Ishikawa (cell line): ENCODE results near the gene IGSF8.

ENCODE experiments used
- CEBPB ChIP-seq: IDR thresholded peaks from 2 replicates; pipeline ENCODE4 v1.6.1; 2012
- CREB1 ChIP-seq: IDR thresholded peaks from 2 replicates; pipeline ENCODE4 v1.6.1; 2012; ENCODE audit warnings: low read depth
- EGR1 ChIP-seq: IDR thresholded peaks from 2 replicates; pipeline ENCODE4 v1.6.1; 2012
- EP300 ChIP-seq: IDR thresholded peaks from 2 replicates; pipeline ENCODE4 v1.6.1; 2012; ENCODE audit warnings: borderline replicate concordance
- FOXM1 ChIP-seq: IDR thresholded peaks from 2 replicates; pipeline ENCODE4 v1.6.1; 2012; ENCODE audit warnings: low read depth, borderline replicate concordance
- MAX ChIP-seq: IDR thresholded peaks from 2 replicates; pipeline ENCODE4 v1.6.1; 2012
- NFIC ChIP-seq: IDR thresholded peaks from 2 replicates; pipeline ENCODE4 v1.6.1; 2012
- RAD21 ChIP-seq: IDR thresholded peaks from 2 replicates; pipeline ENCODE4 v1.6.1; 2012; ENCODE audit warnings: low read depth
- REST ChIP-seq: IDR thresholded peaks from 2 replicates; pipeline ENCODE4 v1.6.1; 2012; ENCODE audit warnings: low read depth, mild to moderate bottlenecking
- TAF1 ChIP-seq: IDR thresholded peaks from 2 replicates; pipeline ENCODE4 v1.6.1; 2012; ENCODE audit warnings: low read depth, mild to moderate bottlenecking
- TCF12 ChIP-seq: IDR thresholded peaks from 2 replicates; pipeline ENCODE4 v1.6.1; 2012; ENCODE audit warnings: low read depth
- TEAD4 ChIP-seq: IDR thresholded peaks from 2 replicates; pipeline ENCODE4 v1.6.1; 2012
- USF1 ChIP-seq: IDR thresholded peaks from 2 replicates; pipeline ENCODE4 v1.6.1; 2012
- YY1 ChIP-seq: IDR thresholded peaks from 2 replicates; pipeline ENCODE4 v1.6.1; 2012; ENCODE audit warnings: low read depth
- ZBTB7A ChIP-seq: IDR thresholded peaks from 2 replicates; pipeline ENCODE4 v1.6.1; 2012; ENCODE audit warnings: low read depth

Gene IGSF8

GRCh38 chr1:160136121-160136925, 37.9 kb upstream of the IGSF8 start:
- TF ChIP-seq USF1: no peak
- no peak for TF ChIP-seq TCF12
- no peak for TF ChIP-seq RAD21
- no peak for TF ChIP-seq MAX
- no peak for TF ChIP-seq YY1
- no peak for TF ChIP-seq EP300
- TF ChIP-seq REST: no peak
- TF ChIP-seq TEAD4: no peak
- TF ChIP-seq FOXM1: no peak

- TF ChIP-seq EP300 (no peak), CEBPB (no peak), CREB1 (no peak), NFIC (no peak), TEAD4 (no peak), MAX (no peak), REST (no peak), EGR1 (no peak), ZBTB7A (no peak), USF1 (no peak), YY1 (no peak)
Observed at GRCh38 chr1:160134791-160135572, 36.6 kb upstream of the IGSF8 start.

- no peak for TF ChIP-seq TEAD4
Observed at GRCh38 chr1:160133990-160134770, 35.8 kb upstream of the IGSF8 start.

DNA sequence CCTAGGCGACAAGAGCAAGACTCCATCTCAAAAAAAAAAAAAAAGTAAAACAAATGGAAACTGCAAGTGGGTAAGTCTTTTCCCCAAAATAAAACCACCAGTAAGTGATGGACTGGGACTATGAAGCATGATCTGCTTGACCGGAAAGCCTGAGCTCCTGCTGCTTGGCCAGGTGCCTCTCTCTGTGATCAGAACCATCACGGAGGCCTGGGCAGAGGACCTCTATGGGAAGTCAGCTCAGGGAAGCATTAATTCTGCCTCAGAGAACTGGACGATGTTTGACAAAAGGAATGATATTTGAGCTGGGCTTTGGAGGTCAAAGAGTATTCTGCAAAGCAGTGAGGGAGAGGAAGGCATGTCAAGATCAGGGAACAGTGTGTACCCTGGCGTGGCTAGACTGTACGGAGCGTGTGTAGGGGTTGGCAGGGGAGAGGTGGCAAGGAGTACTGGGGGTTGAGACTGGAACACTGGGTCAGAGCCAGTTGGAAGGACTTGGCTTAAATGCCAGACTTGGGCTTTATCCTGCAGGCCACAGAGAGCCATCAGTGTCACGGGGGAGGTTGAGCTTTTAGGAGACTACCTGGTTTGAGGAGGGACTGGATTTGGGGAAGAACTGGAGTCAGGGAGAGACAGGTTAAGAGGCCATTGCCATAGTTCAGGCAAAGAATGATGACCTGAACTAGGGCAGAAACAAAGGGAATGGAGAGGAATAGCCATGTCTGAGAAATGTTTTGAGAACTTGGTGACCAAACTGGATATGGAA, 33.6 kb upstream of the IGSF8 start:
- TF ChIP-seq CEBPB: no peak
- no peak for TF ChIP-seq FOXM1
- TF ChIP-seq RAD21: no peak
- TF ChIP-seq EP300: no peak
- no peak for TF ChIP-seq TCF12

DNA sequence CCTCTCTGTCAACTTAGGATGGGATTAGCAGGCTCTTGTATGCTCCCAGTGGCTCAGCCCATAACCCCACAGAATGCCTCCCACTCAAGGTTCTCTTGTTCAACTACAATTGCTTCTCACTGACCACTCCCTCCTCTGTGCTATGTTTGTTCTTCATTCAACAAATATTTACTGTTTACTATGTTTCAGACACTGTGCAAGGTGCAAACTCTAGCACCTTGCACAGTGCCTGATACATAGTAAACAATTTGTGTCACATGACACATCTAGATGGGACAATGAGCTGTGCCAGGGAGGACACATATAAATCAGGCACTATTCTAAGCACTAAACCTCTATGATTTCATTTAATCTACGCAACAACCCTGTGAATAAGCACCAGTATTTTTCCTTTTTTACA, 32.5 kb upstream of the IGSF8 start:
- TF ChIP-seq TEAD4: no peak
- no peak for TF ChIP-seq NFIC
- no peak for TF ChIP-seq TAF1
- no peak for TF ChIP-seq EP300
- TF ChIP-seq FOXM1: no peak
- TF ChIP-seq YY1: no peak
- no peak for TF ChIP-seq USF1
- TF ChIP-seq EGR1: no peak
- no peak for TF ChIP-seq ZBTB7A
- TF ChIP-seq REST: no peak
- no peak for TF ChIP-seq MAX
- no peak for TF ChIP-seq CREB1
- no peak for TF ChIP-seq RAD21
- no peak for TF ChIP-seq TCF12
- no peak for TF ChIP-seq CEBPB
